Skeletal muscle cell (primary cell): ENCODE results near the gene MATN4.
"Not testable (repeated sequence)": the region's sequence is repeated elsewhere in the genome, so short reads cannot be mapped to it uniquely, and the experiment has no call there.

ENCODE experiments used
- DNase-seq: peaks from one replicate; pipeline ENCODE4 v3.0.0-alpha.2; 2010; ENCODE audit warnings: low read depth
- H3K4me3 ChIP-seq: 2 replicates; pipeline ENCODE4 v1.5.1; 2011; ENCODE audit warnings: low read depth, mild to moderate bottlenecking, control low read depth, low read length, moderate library complexity

MATN4 gene

GRCh38 chr20:45308117-45308778 lies at the start of gene MATN4:
TSS of gene MATN4 (minus strand) at chr20:45308299. CDS start at chr20:45305582, 2,717 bp downstream.
- no peak within 1 kb of the TSS for H3K4me3 ChIP-seq
- no peak for DNase-seq

- no peak for DNase-seq
- H3K4me3 ChIP-seq, result no peak overlapping the region
Observed at GRCh38 chr20:45355209-45356084, 47.3 kb upstream of the MATN4 start.

GRCh38 chr20:45354423-45355208 lies 46.5 kb upstream of the MATN4 start:
- no peak overlapping the region for H3K4me3 ChIP-seq
- no peak for DNase-seq

GRCh38 chr20:45353746-45354145 lies 45.6 kb upstream of the MATN4 start:
- DNase-seq, result no peak
- no peak overlapping the region for H3K4me3 ChIP-seq

GRCh38 chr20:45352729-45353128 lies 44.6 kb upstream of the MATN4 start:
- no peak overlapping the region for H3K4me3 ChIP-seq
- DNase-seq, result no peak

- not testable (repeated sequence) for DNase-seq, H3K4me3 ChIP-seq
Observed at GRCh38 chr20:45350795-45351194, 42.7 kb upstream of the MATN4 start.

- DNase-seq, result no peak
- H3K4me3 ChIP-seq, result no peak overlapping the region
Observed at GRCh38 chr20:45350217-45350616, 42.1 kb upstream of the MATN4 start.

GRCh38 chr20:45347936-45348778 lies 40.1 kb upstream of the MATN4 start, which contains the start of gene SDC4:
TSS of gene SDC4 (minus strand) at chr20:45348424. CDS start at chr20:45348384, 40 bp downstream.
- no peak for DNase-seq
- peak within 1 kb of the TSS; percentile 88 for H3K4me3 ChIP-seq

GRCh38 chr20:45347297-45347935 lies 39.3 kb upstream of the MATN4 start:
- H3K4me3 ChIP-seq, result peak overlapping the region; percentile 88
- DNase-seq, result no peak

GRCh38 chr20:45346851-45347250 lies 38.8 kb upstream of the MATN4 start:
- DNase-seq, result no peak
- H3K4me3 ChIP-seq, result peak overlapping the region; percentile 88

GRCh38 chr20:45346291-45346718 lies 38.2 kb upstream of the MATN4 start:
- peak overlapping the region; percentile 88 for H3K4me3 ChIP-seq
- DNase-seq, result no peak

- H3K4me3 ChIP-seq, result peak overlapping the region; percentile 88
- no peak for DNase-seq
Observed at GRCh38 chr20:45345104-45345936, 37.2 kb upstream of the MATN4 start.

- H3K4me3 ChIP-seq, result peak overlapping the region; percentile 22
- peak; percentile 73 for DNase-seq
Observed at GRCh38 chr20:45344168-45344860, 36.2 kb upstream of the MATN4 start.

- no peak for DNase-seq
- peak overlapping the region; percentile 22 for H3K4me3 ChIP-seq
Observed at GRCh38 chr20:45343532-45344167, 35.6 kb upstream of the MATN4 start.

GRCh38 chr20:45342855-45343531 lies 34.9 kb upstream of the MATN4 start:
- no peak for DNase-seq
- H3K4me3 ChIP-seq, result peak overlapping the region; percentile 22
